ENCODE measurements around the gene CLIC2.
"Not testable (repeated sequence)": the region's sequence is repeated elsewhere in the genome, so short reads cannot be mapped to it uniquely, and the experiment has no call there.

GRCh38 chrX:155345689-155346088 is 11.3 kb upstream of the CLIC2 start:
- TF ChIP-seq EZH2 (IDR thresholded peaks at IDR 0.05; ENCODE audit: insufficient read depth, low read length); CTCF (IDR thresholded peaks at IDR 0.05; ENCODE audit: insufficient read depth, low read depth, low read length): not testable (repeated sequence)

All from astrocyte (in vitro differentiated cells and primary cell).